ENCODE data around the gene GRPEL1. TPM values are rescaled to one million over a fixed set of nuclear protein-coding genes. Genes with fewer than 3 reads are reported as not detected.

The GRPEL1 gene
- total RNA-seq, 1 donor from 2014 or later, result 25.7 TPM

DNA sequence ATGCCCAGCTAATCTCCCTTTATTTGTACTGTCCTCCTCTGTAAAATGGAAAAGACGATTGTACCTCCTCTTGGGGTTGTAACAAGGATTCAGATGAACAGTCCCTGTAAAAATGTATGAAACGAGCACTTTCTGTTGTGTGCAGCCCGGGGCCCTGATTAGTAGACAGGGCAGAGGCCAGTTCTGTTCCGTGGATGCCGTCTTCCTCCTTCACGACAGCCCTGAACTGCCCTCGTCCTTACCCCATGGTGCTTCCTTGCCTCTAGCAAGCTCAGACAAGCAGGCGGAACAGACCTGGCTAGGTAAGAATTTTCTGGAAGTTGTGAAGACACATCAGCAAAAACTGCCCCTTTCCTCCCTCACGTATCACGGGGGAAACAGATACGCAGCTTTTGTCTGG is 47.0 kb downstream of the GRPEL1 start:
- TF ChIP-seq, protein P1, sequence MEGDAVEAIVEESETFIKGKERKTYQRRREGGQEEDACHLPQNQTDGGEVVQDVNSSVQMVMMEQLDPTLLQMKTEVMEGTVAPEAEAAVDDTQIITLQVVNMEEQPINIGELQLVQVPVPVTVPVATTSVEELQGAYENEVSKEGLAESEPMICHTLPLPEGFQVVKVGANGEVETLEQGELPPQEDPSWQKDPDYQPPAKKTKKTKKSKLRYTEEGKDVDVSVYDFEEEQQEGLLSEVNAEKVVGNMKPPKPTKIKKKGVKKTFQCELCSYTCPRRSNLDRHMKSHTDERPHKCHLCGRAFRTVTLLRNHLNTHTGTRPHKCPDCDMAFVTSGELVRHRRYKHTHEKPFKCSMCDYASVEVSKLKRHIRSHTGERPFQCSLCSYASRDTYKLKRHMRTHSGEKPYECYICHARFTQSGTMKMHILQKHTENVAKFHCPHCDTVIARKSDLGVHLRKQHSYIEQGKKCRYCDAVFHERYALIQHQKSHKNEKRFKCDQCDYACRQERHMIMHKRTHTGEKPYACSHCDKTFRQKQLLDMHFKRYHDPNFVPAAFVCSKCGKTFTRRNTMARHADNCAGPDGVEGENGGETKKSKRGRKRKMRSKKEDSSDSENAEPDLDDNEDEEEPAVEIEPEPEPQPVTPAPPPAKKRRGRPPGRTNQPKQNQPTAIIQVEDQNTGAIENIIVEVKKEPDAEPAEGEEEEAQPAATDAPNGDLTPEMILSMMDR (IDR thresholded peaks at IDR 0.05), result no peak
- H3K9me3 ChIP-seq, result no peaks in the 10 kb centered on the region
- no peak for ATAC-seq
- H3K36me3 ChIP-seq, result peaks cover 95% of the 10 kb centered on the region
- H3K4me1 ChIP-seq, result no peaks in the 10 kb centered on the region
- H3K4me3 ChIP-seq, result no peak overlapping the region
- no peak overlapping the region for H3K27ac ChIP-seq
- no peaks in the 10 kb centered on the region for H3K27me3 ChIP-seq (ENCODE audit: low read depth)
- DNase-seq, result no peak
- intact Hi-C loops (cut with DNase I), result no loop called here

DNA sequence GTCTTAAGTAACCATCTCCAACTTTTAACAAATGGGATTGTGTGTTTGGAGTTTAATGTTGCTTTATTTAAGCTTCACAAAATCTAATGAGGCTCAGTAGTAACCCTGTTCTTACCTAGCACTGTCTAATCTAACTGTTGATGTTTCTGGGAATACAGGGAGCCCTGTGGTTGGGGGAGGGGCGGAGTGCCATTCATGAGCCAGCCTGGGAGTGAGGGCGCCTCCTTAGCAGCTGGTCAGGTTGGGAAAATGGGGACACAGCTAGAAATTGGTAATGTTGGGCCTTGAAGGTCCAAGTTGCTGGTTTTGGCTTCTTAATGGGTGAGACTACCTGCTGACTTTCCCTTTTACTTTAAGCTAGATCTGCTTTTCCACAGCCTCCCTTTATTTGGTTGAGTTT is 47.6 kb downstream of the GRPEL1 start:
- Histone ChIP-seq H3K27ac (no peak overlapping the region), H3K27me3 (ENCODE audit: low read depth) (no peaks in the 10 kb centered on the region), H3K4me3 (no peak overlapping the region), H3K36me3 (peaks cover 95% of the 10 kb centered on the region), H3K9me3 (no peaks in the 10 kb centered on the region), H3K4me1 (no peaks in the 10 kb centered on the region)
- no peak for DNase-seq
- no peak for ATAC-seq
- intact Hi-C loops (cut with DNase I), result no loop called here
- TF ChIP-seq, protein P1 (IDR thresholded peaks at IDR 0.05), result no peak

DNA sequence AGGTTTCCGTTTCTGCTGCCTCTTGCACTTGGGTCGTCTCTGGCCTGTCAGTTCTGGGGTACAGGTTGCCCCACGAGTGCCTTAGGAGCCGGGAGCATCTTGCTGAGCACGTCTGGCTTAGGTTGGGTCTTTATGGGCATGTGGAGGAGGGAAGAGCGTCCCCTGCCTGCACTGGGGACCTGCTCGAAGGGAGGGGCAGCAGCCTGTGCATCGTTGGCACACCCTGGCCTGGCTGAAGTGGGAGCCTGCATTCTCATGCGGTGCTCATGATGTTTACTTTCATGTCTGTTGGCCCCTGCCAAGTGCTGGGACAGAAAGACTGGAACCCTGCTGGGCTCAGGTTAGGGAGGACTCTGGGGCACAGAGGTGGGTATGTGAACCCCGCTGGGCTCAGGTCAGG is 48.5 kb downstream of the GRPEL1 start:
- peaks cover 95% of the 10 kb centered on the region for H3K36me3 ChIP-seq
- TF ChIP-seq, protein P1 (IDR thresholded peaks at IDR 0.05), result no peak
- intact Hi-C loops (cut with DNase I), result no loop called here

DNA sequence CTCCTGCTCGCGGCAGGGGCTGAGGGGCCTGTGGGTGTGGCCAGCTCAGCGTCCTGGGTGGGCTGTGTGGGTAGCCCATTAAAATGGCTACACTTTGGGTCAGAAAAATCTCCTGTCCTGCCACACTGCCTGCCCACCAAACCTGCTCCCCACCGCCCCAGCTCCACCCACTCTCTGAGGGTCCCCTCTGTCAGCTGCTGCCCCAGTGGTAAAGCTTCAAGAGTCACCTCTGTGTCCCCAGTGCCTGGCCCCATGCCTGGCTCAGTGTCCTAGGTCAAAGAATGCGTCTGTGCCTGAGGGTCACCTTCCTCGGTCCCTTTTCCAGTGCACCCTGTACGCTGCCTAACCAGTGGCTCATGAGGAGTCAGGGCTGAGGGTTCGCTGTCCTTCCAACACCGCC is 49.6 kb downstream of the GRPEL1 start:
- Histone ChIP-seq H3K36me3 (peaks cover 93% of the 10 kb centered on the region), H3K27me3 (ENCODE audit: low read depth) (no peaks in the 10 kb centered on the region), H3K4me1 (no peaks in the 10 kb centered on the region), H3K4me3 (no peak overlapping the region), H3K27ac (no peak overlapping the region), H3K9me3 (no peaks in the 10 kb centered on the region)
- TF ChIP-seq, protein P1 (IDR thresholded peaks at IDR 0.05), result no peak
- intact Hi-C loops (cut with DNase I), result no loop called here
- DNase-seq (no peak), ATAC-seq (no peak)

More for the DNA sequence above, 48.5 kb downstream of the GRPEL1 start:
- no peaks in the 10 kb centered on the region for H3K27me3 ChIP-seq (ENCODE audit: low read depth)
- no peak overlapping the region for H3K27ac ChIP-seq
- ATAC-seq, result peak; percentile 58 to 77
- no peaks in the 10 kb centered on the region for H3K9me3 ChIP-seq
- no peak overlapping the region for H3K4me3 ChIP-seq
- H3K4me1 ChIP-seq, result no peaks in the 10 kb centered on the region
- no peak for DNase-seq

DNA sequence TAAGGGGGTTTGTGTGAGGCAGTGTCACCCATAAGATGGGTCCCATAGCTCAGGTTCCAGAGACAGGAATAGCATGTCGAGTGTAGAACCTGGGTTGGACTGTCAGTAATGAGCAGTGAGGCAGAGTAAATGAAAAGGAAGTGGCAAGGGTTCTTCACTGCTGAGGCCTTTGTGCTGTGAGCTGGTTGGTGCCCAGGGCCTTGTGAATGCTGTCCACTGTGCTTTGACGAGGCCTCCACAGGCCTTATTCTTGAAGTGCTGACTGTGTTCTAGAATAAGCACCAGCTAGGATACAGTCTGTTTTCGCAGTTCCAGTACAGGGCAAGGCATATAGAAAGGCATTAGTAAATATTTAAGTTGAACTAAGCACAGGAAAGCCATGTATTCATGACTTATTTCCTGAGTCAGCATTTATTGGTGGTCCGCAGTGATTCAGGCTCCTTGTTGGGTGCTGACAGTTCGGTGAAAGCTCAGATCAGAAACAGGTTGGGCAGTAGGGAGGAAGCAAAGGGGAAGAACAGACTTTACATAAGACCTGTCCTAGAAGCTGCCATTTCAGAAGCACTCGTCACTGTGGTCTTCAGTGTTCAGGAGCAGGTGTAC is 50.3 kb downstream of the GRPEL1 start:
- ATAC-seq (no peak), DNase-seq (no peak)
- H3K36me3 ChIP-seq, result peaks cover 93% of the 10 kb centered on the region
- H3K27ac ChIP-seq, result no peak overlapping the region
- intact Hi-C loops (cut with DNase I), result no loop called here
- TF ChIP-seq, protein P1 (IDR thresholded peaks at IDR 0.05), result no peak
- no peaks in the 10 kb centered on the region for H3K27me3 ChIP-seq (ENCODE audit: low read depth)
- no peaks in the 10 kb centered on the region for H3K4me1 ChIP-seq
- no peaks in the 10 kb centered on the region for H3K9me3 ChIP-seq
- H3K4me3 ChIP-seq, result no peak overlapping the region

Measured in lower lobe of right lung (tissue), 2 donors.